Left cardiac atrium (tissue), 4 donors: ENCODE results near the gene GAS2L3. TPM values are rescaled to one million over a fixed set of nuclear protein-coding genes. Genes with fewer than 3 reads are reported as not detected.

Source experiments
- ATAC-seq, 2 donors: fragments of 200-7000 bp; cut with Tn5 transposase; one replicate each; pipeline ENCODE4 v1.9.1; 2020; ENCODE audit warnings: mild to moderate bottlenecking in 2 of 2, moderate library complexity in 2 of 2
- DNase-seq: peaks from one replicate; pipeline ENCODE4 v3.0.0-alpha.2; 2020
- intact Hi-C, 2 donors: fragments of 100-400 bp; cut with DNase I; formaldehyde crosslinking; loops; one replicate each; pipeline versions ENCODE4 v1.14.1 to v1.15.1; 2022 to 2023
- total RNA-seq, 2 donors: library from RNA; stranded (reverse); fragmentation: NEBNext Ultra II Directional; extraction: Animal tissue kit (Norgen Biotek cat#: 25700); gene quantifications; one replicate each; pipeline ENCODE4 v1.2.1, GENCODE V29; 2021
- donor health status: DM: no; HTN: yes; CAD: no.
- donor health status: DM: no; HTN: yes; CAD: no; lungs with severe emphysema.
- donor health status: DM: yes; HTN: yes; CAD: no.
- donor health status: Dilated cardiomyopathy.

Gene GAS2L3
- total RNA-seq, 2 donors from 2014 or later, result 4.0 to 5.5 TPM

GRCh38 chr12:100651108-100651507 lies 77.6 kb downstream of the GAS2L3 start:
- DNase-seq (no peak), ATAC-seq (no peak)
- intact Hi-C loops, result no loop called here

GRCh38 chr12:100651694-100652093 lies 78.2 kb downstream of the GAS2L3 start:
- ATAC-seq, result no peak
- DNase-seq, result no peak
- intact Hi-C loops, result no loop called here

GRCh38 chr12:100652488-100652887 lies 79.0 kb downstream of the GAS2L3 start:
- DNase-seq (no peak), ATAC-seq (no peak)
- intact Hi-C loops, result no loop called here

- intact Hi-C loops, result no loop called here
- no peak for ATAC-seq
- no peak for DNase-seq
These were observed 82.7 kb downstream of the GAS2L3 start for GRCh38 chr12:100656141-100656540.

GRCh38 chr12:100656856-100657255 lies 83.4 kb downstream of the GAS2L3 start:
- ATAC-seq (no peak), DNase-seq (no peak)
- intact Hi-C loops, result no loop called here

GRCh38 chr12:100661300-100661951 lies 87.9 kb downstream of the GAS2L3 start:
- no peak for ATAC-seq
- intact Hi-C loops, result no loop called here
- DNase-seq, result no peak

- ATAC-seq (no peak), DNase-seq (no peak)
- intact Hi-C loops, result no loop called here
These were observed 93.1 kb downstream of the GAS2L3 start for GRCh38 chr12:100666588-100666987.

- ATAC-seq (peak; percentile 41 to 68), DNase-seq (peak; percentile 65)
- intact Hi-C loops, result no loop called here
These were observed 95.6 kb downstream of the GAS2L3 start for GRCh38 chr12:100668945-100669536.

GRCh38 chr12:100669922-100670321 lies 96.4 kb downstream of the GAS2L3 start:
- ATAC-seq, result no peak
- intact Hi-C loops, result no loop called here
- no peak for DNase-seq

- no peak for DNase-seq
- intact Hi-C loops, result no loop called here
- no peak for ATAC-seq
These were observed 98.1 kb downstream of the GAS2L3 start for GRCh38 chr12:100671396-100672074.

GRCh38 chr12:100672075-100672592 lies 98.7 kb downstream of the GAS2L3 start:
- DNase-seq (no peak), ATAC-seq (no peak)
- intact Hi-C loops, result no loop called here

- no peak for ATAC-seq
- no peak for DNase-seq
- intact Hi-C loops, result no loop called here
These were observed 100.8 kb downstream of the GAS2L3 start for GRCh38 chr12:100674036-100674888.

Other genes starting within 250 kb of the GAS2L3 start
- not detected for gene SLC17A8, start 216.6 kb upstream of the GAS2L3 start, total RNA-seq
- gene NR1H4, start 99.8 kb upstream of the GAS2L3 start, total RNA-seq, result not detected
- gene ANO4, start 221.1 kb downstream of the GAS2L3 start, total RNA-seq, result under 1 TPM; 0.29 to 0.71 TPM